Hepatocyte (in vitro differentiated cells): ENCODE results near the gene C16orf82. TPM values are rescaled to one million over a fixed set of nuclear protein-coding genes. Genes with fewer than 3 reads are reported as not detected.

Source experiments
- DNase-seq: peaks from one replicate; pipeline ENCODE4 v3.0.0-alpha.2; 2016; ENCODE audit warnings: low spot score
- H2AFZ ChIP-seq: fragments of 200-600 bp; sonication (generic); 2 replicates; pipeline ENCODE4 v1.6.0; 2016; ENCODE audit warnings: antibody characterized with exemption, mild to moderate bottlenecking
- H3K27ac ChIP-seq: fragments of 200-600 bp; sonication (generic); 2 replicates; pipeline ENCODE4 v1.5.1; 2016; ENCODE audit warnings: mild to moderate bottlenecking
- H3K27me3 ChIP-seq: fragments of 200-600 bp; sonication (generic); 2 replicates; pipeline ENCODE4 v1.6.1; 2016
- H3K36me3 ChIP-seq: fragments of 200-600 bp; sonication (generic); replicated peaks from 2 replicates; pipeline ENCODE4 v1.5.1; 2016; ENCODE audit warnings: low read depth; ENCODE audit not compliant: insufficient read depth
- H3K4me1 ChIP-seq: fragments of 200-600 bp; sonication (generic); 2 replicates; pipeline ENCODE4 v1.5.1; 2016; ENCODE audit warnings: mild to moderate bottlenecking, moderate library complexity; ENCODE audit not compliant: insufficient read depth
- H3K4me2 ChIP-seq: fragments of 200-600 bp; sonication (generic); 2 replicates; pipeline ENCODE4 v1.6.0; 2016
- H3K4me3 ChIP-seq: fragments of 200-600 bp; sonication (generic); 2 replicates; pipeline ENCODE4 v1.5.1; 2016; ENCODE audit warnings: mild to moderate bottlenecking
- H3K79me2 ChIP-seq: fragments of 200-600 bp; sonication (generic); 2 replicates; pipeline ENCODE4 v1.6.0; 2017; ENCODE audit warnings: mild to moderate bottlenecking
- H3K9me2 ChIP-seq: fragments of 200-600 bp; sonication (generic); replicated peaks from 2 replicates; pipeline ENCODE4 v1.6.0; 2017; ENCODE audit warnings: mild to moderate bottlenecking; ENCODE audit not compliant: insufficient read depth
- H3K9me3 ChIP-seq: fragments of 200-600 bp; sonication (generic); 2 replicates; pipeline ENCODE4 v1.5.1; 2016; ENCODE audit warnings: low read depth, mild to moderate bottlenecking
- H4K20me1 ChIP-seq: fragments of 200-600 bp; sonication (generic); 2 replicates; pipeline ENCODE4 v1.6.0; 2016; ENCODE audit warnings: mild to moderate bottlenecking; ENCODE audit not compliant: insufficient read depth, poor library complexity, severe bottlenecking
- EZH2 ChIP-seq: fragments of 200-600 bp; sonication (generic); IDR thresholded peaks from 2 replicates; pipeline ENCODE4 v1.6.1; 2016; ENCODE audit warnings: antibody characterized with exemption, mild to moderate bottlenecking, borderline replicate concordance
- EZH2phosphoT487 ChIP-seq: fragments of 200-600 bp; sonication (generic); IDR thresholded peaks from one replicate; pipeline ENCODE4 v1.6.1; 2018; ENCODE audit warnings: antibody characterized with exemption, mild to moderate bottlenecking, low read depth, moderate library complexity; ENCODE audit not compliant: unreplicated experiment, severe bottlenecking
- WGBS: methylation state at CpG from one replicate; pipeline ENCODE4 v1.1.6; 2016; ENCODE audit warnings: low lambda C conversion rate; ENCODE audit errors: missing lambda C conversion rate; 5-methylcytosine and 5-hydroxymethylcytosine counted together
- polyA plus RNA-seq: library from polyadenylated mRNA; unstranded; fragments of >200 nt; fragmentation: Nextera tagmentation; extraction: Ambion mirVana; gene quantifications from 2 replicates; pipeline ENCODE4 v1.2.1, GENCODE V29; 2016
- total RNA-seq: library from RNA; depleted of rRNA; stranded (reverse); fragments of >200 nt; gene quantifications from 2 replicates; pipeline ENCODE4 v1.2.3, GENCODE V29; 2014
- TF ChIP-seq, protein P1 (sequence below): fragments of 200-600 bp; sonication (generic); IDR thresholded peaks from 2 replicates; pipeline ENCODE4 v1.5.1; 2016; ENCODE audit warnings: antibody characterized with exemption, mild to moderate bottlenecking; ENCODE audit not compliant: poor library complexity

The C16orf82 gene
- not detected in 2 replicates for total RNA-seq
- polyA plus RNA-seq, result not detected in 2 replicates

GRCh38 chr16:27066668-27067537 lies at the start of gene C16orf82:
TSS of gene C16orf82 (plus strand) at chr16:27066927.
- no peaks in the 10 kb centered on the region for H3K36me3 ChIP-seq
- no peak for TF ChIP-seq EZH2
- TF ChIP-seq, protein P1, sequence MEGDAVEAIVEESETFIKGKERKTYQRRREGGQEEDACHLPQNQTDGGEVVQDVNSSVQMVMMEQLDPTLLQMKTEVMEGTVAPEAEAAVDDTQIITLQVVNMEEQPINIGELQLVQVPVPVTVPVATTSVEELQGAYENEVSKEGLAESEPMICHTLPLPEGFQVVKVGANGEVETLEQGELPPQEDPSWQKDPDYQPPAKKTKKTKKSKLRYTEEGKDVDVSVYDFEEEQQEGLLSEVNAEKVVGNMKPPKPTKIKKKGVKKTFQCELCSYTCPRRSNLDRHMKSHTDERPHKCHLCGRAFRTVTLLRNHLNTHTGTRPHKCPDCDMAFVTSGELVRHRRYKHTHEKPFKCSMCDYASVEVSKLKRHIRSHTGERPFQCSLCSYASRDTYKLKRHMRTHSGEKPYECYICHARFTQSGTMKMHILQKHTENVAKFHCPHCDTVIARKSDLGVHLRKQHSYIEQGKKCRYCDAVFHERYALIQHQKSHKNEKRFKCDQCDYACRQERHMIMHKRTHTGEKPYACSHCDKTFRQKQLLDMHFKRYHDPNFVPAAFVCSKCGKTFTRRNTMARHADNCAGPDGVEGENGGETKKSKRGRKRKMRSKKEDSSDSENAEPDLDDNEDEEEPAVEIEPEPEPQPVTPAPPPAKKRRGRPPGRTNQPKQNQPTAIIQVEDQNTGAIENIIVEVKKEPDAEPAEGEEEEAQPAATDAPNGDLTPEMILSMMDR, result no peak
- no peak for TF ChIP-seq EZH2phosphoT487
- no peak within 1 kb of the TSS for H3K4me3 ChIP-seq
- no peak within 1 kb of the TSS for H2AFZ ChIP-seq
- no peaks in the 10 kb centered on the region for H3K4me1 ChIP-seq
- no peaks in the 10 kb centered on the region for H4K20me1 ChIP-seq
- H3K9me3 ChIP-seq, result no peaks in the 10 kb centered on the region
- no peaks in the 10 kb centered on the region for H3K9me2 ChIP-seq
- peaks cover 4% of the 10 kb centered on the region for H3K27me3 ChIP-seq
- H3K4me2 ChIP-seq, result no peak within 1 kb of the TSS
- DNase-seq, result peak; percentile 19
- H3K27ac ChIP-seq, result no peak within 1 kb of the TSS
- 70% methylated on average over 22 of the region's 22 CpGs for WGBS
- no peaks in the 10 kb centered on the region for H3K79me2 ChIP-seq

GRCh38 chr16:27020031-27020430 lies 46.7 kb upstream of the C16orf82 start:
- DNase-seq, result no peak
- H3K4me1 ChIP-seq, result no peaks in the 10 kb centered on the region
- TF ChIP-seq EZH2 (no peak), EZH2phosphoT487 (no peak)
- TF ChIP-seq, protein P1, result no peak
- no peaks in the 10 kb centered on the region for H3K36me3 ChIP-seq
- no peaks in the 10 kb centered on the region for H3K79me2 ChIP-seq
- no peaks in the 10 kb centered on the region for H4K20me1 ChIP-seq
- H3K4me3 ChIP-seq, result no peak overlapping the region
- H3K27me3 ChIP-seq, result no peaks in the 10 kb centered on the region
- no peaks in the 10 kb centered on the region for H3K9me3 ChIP-seq
- WGBS, result 73% methylated on average over 2 of the region's 2 CpGs
- H3K27ac ChIP-seq, result no peak overlapping the region
- H3K4me2 ChIP-seq, result no peak overlapping the region
- no peaks in the 10 kb centered on the region for H3K9me2 ChIP-seq
- no peak overlapping the region for H2AFZ ChIP-seq

DNA sequence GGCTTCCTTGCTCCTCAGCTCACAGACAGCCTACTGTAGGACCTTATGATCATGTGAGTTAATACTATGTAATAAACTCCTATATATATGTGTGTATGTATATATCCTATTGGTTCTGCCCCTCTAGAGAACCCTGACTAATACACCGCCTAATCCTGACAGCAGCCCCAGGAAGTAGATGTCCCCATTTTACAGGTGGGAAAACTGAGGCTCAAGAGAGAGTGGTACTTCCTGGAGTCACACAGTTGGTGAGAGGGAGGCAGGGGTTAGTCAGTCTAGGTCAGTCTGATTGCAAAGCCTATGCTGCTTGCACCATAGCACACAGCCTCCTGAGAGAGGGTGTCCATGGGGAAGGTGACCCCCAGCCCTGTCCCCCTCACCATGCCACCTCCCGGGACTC lies 42.7 kb upstream of the C16orf82 start:
- 94% methylated on average over 2 of the region's 2 CpGs for WGBS
- Histone ChIP-seq H3K4me3 (no peak overlapping the region), H3K4me2 (no peak overlapping the region)

More for the DNA sequence above, 42.7 kb upstream of the C16orf82 start:
- no peak overlapping the region for H2AFZ ChIP-seq
- H3K27me3 ChIP-seq, result no peaks in the 10 kb centered on the region
- no peaks in the 10 kb centered on the region for H3K9me3 ChIP-seq
- H3K36me3 ChIP-seq, result no peaks in the 10 kb centered on the region
- no peak overlapping the region for H3K27ac ChIP-seq
- no peaks in the 10 kb centered on the region for H3K4me1 ChIP-seq
- TF ChIP-seq EZH2phosphoT487, result no peak
- no peak for TF ChIP-seq EZH2
- TF ChIP-seq, protein P1, result no peak
- no peak for DNase-seq
- H3K9me2 ChIP-seq, result no peaks in the 10 kb centered on the region
- H3K79me2 ChIP-seq, result no peaks in the 10 kb centered on the region
- H4K20me1 ChIP-seq, result no peaks in the 10 kb centered on the region
